Measurements from ENCODE around the gene ANKRD34A.

ANKRD34A gene

DNA sequence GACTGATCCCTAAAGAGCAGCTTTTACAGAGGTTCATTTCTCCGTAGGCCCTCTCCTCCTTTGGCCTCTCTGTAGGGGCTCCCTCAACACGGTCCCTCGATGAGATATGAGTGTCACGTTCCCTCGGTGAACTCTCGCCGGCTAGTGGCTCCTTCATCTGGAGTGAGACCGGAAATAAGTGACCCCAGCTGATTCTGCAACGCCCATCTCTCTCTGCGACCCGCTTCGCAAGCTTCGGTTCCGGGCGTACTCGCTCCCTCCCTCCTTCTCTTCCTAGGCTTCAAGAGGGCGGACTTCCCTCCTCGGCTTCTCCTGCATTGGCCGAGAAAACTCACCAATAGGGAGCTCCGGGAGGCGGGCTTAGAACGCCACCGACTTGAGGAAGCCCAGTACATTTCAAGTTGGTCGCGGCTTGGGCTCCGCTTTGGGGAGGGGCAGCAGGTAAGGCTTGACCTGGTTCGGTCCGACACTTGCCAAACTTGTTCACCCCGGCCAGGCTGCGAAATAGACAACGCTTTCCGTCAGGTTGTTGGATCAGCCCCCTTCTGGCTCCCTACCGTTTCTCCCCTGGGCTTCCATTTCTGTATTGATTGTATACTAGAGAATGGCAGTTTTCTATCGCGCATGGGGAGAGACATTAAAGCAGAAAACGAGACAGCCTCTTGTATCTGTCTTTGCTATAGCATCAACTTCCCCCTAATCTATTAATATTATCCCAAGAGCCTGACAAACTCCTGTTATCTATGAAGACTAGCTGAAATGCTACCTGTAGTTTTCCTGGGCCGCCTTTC is at the start of gene ANKRD34A, which contains the start of gene POLR3GL:
TSS of gene ANKRD34A (minus strand) at position 248 of the 791 bp plus-strand sequence. CDS start 2,816 bp downstream, outside the sequence.
TSS of gene POLR3GL (plus strand) at position 363 of the 791 bp plus-strand sequence. CDS start 10,176 bp downstream, outside the sequence.
- Mint-ChIP-seq H3K4me3 (peak within 1 kb of the TSS; percentile 95), H3K9me3 (peaks cover 14% of the 10 kb centered on the region), H3K4me1 (ENCODE audit: low read depth) (peaks cover 40% of the 10 kb centered on the region)

DNA sequence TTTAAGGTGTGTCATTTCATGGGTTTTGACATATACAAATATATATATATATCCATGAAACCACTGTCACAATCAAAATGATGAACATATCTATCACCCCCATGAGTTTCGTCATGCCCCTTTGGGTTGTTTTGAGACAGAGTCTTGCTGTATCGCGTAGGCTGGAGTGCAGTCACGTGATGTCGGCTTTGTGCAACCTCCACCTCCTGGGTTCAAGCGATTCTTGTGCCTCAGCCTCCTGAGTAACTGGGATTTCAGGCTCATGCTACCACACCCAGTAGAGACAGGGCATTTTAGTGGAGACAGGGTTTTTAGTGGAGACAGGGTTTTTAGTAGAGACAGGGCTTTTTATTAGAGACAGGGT is 49.2 kb upstream of the ANKRD34A start:
- Mint-ChIP-seq H3K27ac (no peak overlapping the region), H3K4me1 (ENCODE audit: low read depth) (peaks cover 8% of the 10 kb centered on the region), H3K9me3 (no peaks in the 10 kb centered on the region), H3K4me3 (no peak overlapping the region), H3K36me3 (ENCODE audit: low read depth) (no peaks in the 10 kb centered on the region), H3K27me3 (ENCODE audit: low read depth) (peaks cover 33% of the 10 kb centered on the region)

More for the DNA sequence above, at the start of gene ANKRD34A, which contains the start of gene POLR3GL:
- Mint-ChIP-seq H3K27me3 (ENCODE audit: low read depth) (peaks cover 3% of the 10 kb centered on the region), H3K27ac (peak within 1 kb of the TSS; percentile 86), H3K36me3 (ENCODE audit: low read depth) (peaks cover 12% of the 10 kb centered on the region)

DNA sequence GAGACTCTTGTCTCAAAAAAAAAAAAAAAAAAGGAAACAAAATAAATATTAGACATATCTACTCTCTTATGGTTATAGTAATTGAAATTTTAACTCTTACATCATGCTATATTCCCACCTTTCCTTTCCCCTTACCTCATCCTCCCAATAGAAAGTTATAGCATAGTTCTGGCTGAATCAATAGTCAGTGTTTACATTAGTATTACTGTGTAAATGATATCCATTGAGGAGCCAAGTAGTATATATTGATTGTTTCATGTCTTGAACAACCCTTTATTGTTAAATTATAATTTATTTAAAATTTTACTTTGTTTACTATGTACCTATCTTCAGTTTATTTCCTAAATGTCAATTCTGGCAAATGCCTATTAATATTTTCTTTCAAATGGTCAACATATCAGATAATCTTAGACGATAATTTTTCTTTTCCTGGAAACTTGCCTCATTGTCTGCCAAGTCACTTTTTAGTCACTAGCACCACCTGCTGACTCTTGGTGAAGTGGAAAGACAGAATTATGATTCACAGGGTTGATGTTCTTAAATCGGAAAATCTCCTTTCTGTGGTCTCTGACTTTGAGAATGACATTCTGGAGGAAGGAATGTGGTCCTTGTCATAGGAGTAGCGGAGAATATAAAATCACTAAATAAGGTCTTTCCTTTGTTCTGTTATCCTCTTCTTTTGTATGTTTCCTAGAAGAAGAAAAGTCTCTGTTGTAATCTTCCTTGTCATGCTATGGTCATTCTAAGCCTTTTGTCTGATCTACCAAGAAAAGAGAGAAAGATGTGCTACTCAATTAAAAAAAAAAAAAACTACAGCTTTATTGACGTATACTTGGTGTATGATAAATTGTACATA is 48.6 kb upstream of the ANKRD34A start:
- H3K27me3 Mint-ChIP-seq (ENCODE audit: low read depth), result peaks cover 27% of the 10 kb centered on the region
- H3K4me3 Mint-ChIP-seq, result no peak overlapping the region
- peaks cover 8% of the 10 kb centered on the region for H3K4me1 Mint-ChIP-seq (ENCODE audit: low read depth)
- no peaks in the 10 kb centered on the region for H3K36me3 Mint-ChIP-seq (ENCODE audit: low read depth)
- no peaks in the 10 kb centered on the region for H3K9me3 Mint-ChIP-seq
- no peak overlapping the region for H3K27ac Mint-ChIP-seq

DNA sequence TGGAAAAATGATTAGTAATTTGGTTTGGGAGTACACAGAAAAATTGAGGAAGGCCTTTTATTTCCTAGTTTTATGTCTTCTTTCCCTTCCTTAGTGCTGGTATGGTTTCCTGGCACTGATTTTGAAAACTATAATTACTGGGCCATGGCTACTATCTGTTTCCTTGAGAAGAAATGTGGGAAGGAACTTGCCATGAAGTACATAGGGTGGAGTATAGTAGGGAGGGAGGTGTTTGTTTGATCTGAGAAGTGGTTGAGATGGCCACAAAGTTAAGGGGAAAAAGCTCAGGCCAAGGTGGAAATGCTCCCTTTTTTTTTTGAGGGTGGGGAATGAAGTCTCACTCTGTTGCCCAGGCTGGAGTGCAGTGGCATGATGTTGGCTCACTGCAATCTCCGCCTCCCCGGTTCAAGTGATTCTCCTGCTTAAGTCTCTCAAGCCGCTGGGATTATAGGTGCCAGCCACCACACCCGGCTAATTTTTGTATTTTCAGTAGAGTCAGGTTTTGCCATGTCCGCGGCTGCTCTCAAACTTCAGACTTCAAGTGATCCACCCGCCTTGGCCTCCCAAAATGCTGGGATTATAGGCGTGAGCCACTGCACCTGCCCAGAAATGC is 45.9 kb upstream of the ANKRD34A start:
- H3K9me3 Mint-ChIP-seq, result no peaks in the 10 kb centered on the region
- H3K27ac Mint-ChIP-seq, result no peak overlapping the region
- no peaks in the 10 kb centered on the region for H3K36me3 Mint-ChIP-seq (ENCODE audit: low read depth)
- H3K4me1 Mint-ChIP-seq (ENCODE audit: low read depth), result peaks cover 23% of the 10 kb centered on the region
- peaks cover 10% of the 10 kb centered on the region for H3K27me3 Mint-ChIP-seq (ENCODE audit: low read depth)
- no peak overlapping the region for H3K4me3 Mint-ChIP-seq

DNA sequence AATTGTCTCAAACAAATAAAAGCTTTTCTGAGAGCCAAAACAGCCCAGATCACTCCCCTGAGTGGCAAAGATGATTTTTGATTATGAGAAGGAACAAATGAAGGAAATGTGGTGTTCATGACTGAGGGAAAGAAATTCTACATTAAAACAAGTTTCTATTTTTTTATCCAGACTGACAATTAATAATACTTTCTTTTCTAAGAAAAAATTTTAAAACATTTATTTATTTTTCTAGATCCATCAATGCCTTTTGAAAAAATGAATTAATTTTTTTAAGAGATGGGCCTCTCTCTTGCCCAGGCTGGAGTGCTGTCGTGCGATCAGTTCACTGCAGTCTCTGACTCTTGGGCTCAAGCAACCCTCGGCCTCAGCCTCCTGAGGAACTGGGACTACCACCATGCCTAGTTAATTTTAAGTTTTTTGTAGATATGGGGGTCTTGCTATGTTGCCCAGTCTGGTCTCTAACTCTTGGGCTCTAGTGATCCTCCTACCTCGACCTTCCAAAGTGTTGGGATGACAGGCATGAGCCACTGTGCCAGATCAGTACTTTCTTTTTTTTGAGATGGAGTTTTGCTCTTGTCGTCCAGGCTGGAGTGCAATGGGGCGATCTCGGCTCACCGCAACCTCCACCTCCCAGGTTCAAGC is 43.2 kb upstream of the ANKRD34A start:
- Mint-ChIP-seq H3K36me3 (ENCODE audit: low read depth) (peaks cover 2% of the 10 kb centered on the region), H3K27ac (peak overlapping the region; percentile 85), H3K9me3 (no peaks in the 10 kb centered on the region), H3K4me3 (peak overlapping the region; percentile 69), H3K4me1 (ENCODE audit: low read depth) (peaks cover 32% of the 10 kb centered on the region), H3K27me3 (ENCODE audit: low read depth) (no peaks in the 10 kb centered on the region)

DNA sequence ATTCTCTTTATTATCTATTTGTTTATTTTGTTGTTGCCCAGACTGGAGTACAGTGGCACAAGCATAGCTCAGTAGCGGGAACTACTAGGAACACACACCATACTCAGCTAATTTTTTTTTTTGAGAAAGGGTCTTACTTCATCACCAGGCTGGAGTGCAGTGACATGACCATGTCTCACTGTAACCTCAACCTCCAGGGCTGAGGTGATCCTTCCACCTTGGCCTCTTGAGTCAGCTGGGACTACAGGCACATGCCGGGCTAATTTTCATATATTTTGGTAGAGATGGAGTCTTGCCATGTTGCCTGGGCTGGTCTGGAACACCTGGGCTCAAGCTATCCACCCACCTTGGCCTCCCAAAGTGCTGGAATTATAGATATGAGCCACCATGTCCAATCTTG is 37.3 kb upstream of the ANKRD34A start:
- Mint-ChIP-seq H3K27ac (no peak overlapping the region), H3K4me3 (no peak overlapping the region), H3K9me3 (no peaks in the 10 kb centered on the region), H3K27me3 (ENCODE audit: low read depth) (no peaks in the 10 kb centered on the region), H3K4me1 (ENCODE audit: low read depth) (peaks cover 52% of the 10 kb centered on the region), H3K36me3 (ENCODE audit: low read depth) (peaks cover 2% of the 10 kb centered on the region)

DNA sequence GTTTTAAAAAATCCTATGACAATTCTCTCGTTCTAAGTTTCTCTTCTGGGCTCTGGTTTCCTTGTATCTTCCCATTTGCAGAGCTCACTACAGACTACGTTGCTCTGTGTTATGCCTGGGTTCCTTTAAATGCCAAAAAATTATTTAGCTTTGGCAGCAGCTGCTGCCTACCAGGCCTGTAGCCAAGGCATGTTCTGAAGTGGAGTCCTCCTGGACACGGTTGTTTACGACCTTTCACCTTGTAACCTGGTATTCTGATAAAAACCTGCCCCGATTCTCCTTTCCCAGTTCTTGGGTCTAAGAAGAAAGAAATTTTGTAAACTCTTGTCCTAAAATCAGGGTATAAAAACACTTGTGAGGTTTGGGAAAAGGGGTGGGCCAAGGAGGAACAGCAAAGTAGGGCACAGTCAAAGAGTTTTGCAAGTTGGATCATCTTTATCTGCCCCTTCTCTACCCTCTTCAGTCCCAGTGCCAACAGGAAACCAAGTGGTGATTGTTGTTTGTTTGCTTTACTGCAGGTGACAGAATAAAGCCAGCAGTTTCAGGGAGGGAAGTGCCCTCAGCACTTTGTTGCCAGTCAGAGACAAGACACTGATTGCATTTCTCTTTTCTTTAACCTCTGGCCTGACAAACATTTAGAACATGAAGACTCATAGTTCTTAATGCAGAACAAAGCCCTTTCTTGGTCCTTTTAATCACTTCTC is 35.1 kb upstream of the ANKRD34A start:
- peak overlapping the region; percentile 71 for H3K4me3 Mint-ChIP-seq
- peak overlapping the region; percentile 82 for H3K27ac Mint-ChIP-seq
- H3K4me1 Mint-ChIP-seq (ENCODE audit: low read depth), result peaks cover 37% of the 10 kb centered on the region
- H3K36me3 Mint-ChIP-seq (ENCODE audit: low read depth), result peaks cover 21% of the 10 kb centered on the region
- H3K9me3 Mint-ChIP-seq, result no peaks in the 10 kb centered on the region
- H3K27me3 Mint-ChIP-seq (ENCODE audit: low read depth), result no peaks in the 10 kb centered on the region

DNA sequence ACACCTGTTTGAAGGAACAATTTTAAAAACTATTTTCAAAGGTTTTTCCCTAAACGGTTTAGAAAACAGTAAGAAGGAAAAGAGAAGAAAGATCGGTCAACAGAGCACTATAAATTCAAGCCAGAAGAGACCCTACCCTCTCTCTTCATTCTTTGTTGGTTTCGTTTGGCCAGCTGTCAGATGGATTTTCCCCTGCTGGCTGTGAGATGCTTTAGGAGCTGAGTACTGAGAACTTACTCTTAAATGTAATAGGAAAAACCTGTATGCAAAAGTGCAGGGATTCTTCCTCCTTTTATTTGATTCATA is 33.3 kb upstream of the ANKRD34A start:
- Mint-ChIP-seq H3K36me3 (ENCODE audit: low read depth) (peaks cover 37% of the 10 kb centered on the region), H3K4me3 (peak overlapping the region; percentile 98), H3K27ac (peak overlapping the region; percentile 99), H3K27me3 (ENCODE audit: low read depth) (no peaks in the 10 kb centered on the region), H3K4me1 (ENCODE audit: low read depth) (peaks cover 41% of the 10 kb centered on the region), H3K9me3 (no peaks in the 10 kb centered on the region)

DNA sequence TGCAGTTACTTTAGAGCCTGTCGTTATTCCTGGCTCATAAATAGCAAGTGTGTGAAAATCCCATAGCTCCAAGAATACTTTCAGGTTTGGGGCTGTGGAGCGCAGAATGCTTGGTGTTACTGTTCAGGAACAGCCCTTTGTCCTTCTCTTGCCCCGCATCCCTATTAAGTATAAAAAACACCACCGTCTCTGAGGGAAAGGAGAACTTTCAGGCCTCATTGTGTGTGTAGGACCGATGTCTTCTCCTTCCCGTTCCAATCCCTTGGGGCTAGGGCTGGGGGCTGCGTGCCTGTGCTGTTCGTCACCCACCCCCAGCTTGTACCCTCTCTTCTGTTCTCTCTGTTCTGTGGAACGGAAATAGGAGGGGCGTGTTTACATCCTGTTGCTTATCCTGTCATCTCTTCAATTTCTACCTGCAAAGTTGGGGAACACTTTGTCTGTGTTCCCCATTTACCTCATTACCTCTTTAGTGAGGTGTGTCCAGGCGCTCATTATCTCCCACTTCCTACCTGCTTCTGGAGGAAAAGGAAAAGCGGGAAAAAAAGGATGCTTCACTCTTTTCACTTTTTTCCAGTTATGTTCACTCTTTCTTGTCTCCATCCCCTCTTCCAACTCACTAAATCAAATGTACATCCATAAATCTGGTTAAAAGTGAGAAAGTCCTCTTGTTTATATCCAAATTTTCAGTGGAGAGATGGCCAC is 32.8 kb upstream of the ANKRD34A start:
- no peaks in the 10 kb centered on the region for H3K9me3 Mint-ChIP-seq
- H3K4me1 Mint-ChIP-seq (ENCODE audit: low read depth), result peaks cover 47% of the 10 kb centered on the region
- peak overlapping the region; percentile 98 for H3K4me3 Mint-ChIP-seq
- H3K27ac Mint-ChIP-seq, result peak overlapping the region; percentile 99
- no peaks in the 10 kb centered on the region for H3K27me3 Mint-ChIP-seq (ENCODE audit: low read depth)
- peaks cover 42% of the 10 kb centered on the region for H3K36me3 Mint-ChIP-seq (ENCODE audit: low read depth)

DNA sequence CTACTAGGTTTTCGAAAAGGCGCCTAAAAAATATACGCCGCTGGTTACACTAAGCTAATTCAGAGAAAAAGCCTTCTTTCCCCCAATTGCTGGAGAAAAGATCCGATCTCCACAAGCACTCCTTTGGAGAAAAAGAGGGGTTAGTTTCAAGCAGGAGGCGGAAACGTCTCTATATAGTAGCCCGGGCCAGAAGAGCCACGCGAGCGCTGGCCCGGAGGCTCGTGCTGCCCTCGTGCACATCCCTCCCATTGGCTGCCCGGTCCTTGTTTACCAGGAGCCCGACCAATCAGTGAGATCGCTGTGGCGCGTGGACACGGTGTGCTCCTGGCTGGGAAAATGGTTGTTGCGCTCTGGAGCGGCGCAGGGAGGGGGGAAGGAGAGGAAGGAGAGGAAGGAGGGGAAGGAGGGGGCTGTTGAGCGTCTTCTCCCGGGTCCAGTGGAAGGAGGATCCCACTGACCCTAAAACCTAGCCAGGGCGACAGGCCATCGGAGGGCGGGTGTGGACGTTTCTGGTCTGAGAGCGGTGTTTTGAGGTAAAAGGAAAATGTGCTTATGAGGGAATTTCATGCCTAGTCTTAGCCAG is 32.1 kb upstream of the ANKRD34A start, which contains the start of gene TXNIP:
TSS of gene TXNIP (minus strand) at position 147 of the 583 bp plus-strand sequence. CDS start 313 bp downstream, outside the sequence.
- Mint-ChIP-seq H3K9me3 (no peaks in the 10 kb centered on the region), H3K4me3 (peak within 1 kb of the TSS; percentile 98), H3K4me1 (ENCODE audit: low read depth) (peaks cover 53% of the 10 kb centered on the region), H3K27me3 (ENCODE audit: low read depth) (no peaks in the 10 kb centered on the region), H3K36me3 (ENCODE audit: low read depth) (peaks cover 49% of the 10 kb centered on the region), H3K27ac (peak within 1 kb of the TSS; percentile 99)

DNA sequence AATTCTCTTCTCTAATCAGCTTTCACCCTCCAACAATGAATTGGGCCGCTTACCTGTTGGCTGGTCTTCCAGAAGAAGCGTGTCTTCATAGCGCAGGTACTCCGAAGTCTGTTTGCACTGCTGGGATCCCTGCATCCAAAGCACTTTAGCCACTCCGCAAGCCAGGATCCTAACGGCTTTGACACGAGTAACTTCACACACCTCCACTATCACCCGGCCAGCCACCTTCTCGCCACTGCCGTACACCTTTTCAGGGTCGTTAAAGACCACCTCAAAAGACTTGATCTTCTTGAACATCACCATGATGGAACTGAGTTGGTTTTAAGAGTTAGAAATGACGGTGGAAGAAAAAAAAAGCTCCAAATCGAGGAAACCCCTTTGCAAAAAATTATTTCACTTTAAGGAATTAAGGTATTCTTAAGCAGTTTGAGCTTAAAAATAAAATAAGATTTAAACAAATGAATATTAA is 31.6 kb upstream of the ANKRD34A start:
- Mint-ChIP-seq H3K27me3 (ENCODE audit: low read depth) (no peaks in the 10 kb centered on the region), H3K27ac (peak overlapping the region; percentile 99), H3K9me3 (no peaks in the 10 kb centered on the region), H3K4me3 (peak overlapping the region; percentile 98), H3K4me1 (ENCODE audit: low read depth) (peaks cover 52% of the 10 kb centered on the region), H3K36me3 (ENCODE audit: low read depth) (peaks cover 49% of the 10 kb centered on the region)

DNA sequence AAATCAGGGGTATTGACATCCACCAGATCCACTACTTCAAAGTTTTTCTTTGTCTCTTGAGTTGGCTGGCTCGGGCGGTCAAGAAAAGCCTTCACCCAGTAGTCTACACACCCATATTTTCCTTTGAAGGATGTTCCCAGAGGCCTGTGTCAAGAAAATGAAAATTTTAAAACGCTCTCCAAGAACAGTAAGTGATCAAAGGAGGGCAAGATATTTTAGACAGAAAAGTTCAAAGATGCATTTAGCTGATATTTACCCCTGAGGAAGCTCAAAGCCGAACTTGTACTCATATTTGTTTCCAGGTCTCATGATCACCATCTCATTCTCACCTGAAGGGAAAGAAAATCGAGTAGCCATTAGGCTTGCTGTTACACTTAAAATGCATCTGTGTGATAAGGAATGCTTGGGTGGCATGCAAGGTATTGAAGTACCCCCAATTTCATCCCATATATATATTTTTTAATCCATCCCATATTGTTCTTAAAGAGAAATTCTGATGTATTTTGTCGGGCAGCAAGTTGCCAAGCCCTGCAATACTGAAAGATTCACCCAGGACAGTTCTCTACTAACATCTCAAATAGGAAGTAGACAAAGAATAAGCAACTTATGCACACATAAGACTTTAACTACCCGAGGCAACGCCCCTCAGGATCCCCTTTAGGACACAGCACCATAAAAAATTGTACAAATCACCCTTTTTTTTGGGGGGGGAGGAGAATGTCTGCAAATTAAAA is 30.9 kb upstream of the ANKRD34A start:
- peaks cover 49% of the 10 kb centered on the region for H3K36me3 Mint-ChIP-seq (ENCODE audit: low read depth)
- no peaks in the 10 kb centered on the region for H3K9me3 Mint-ChIP-seq
- peaks cover 56% of the 10 kb centered on the region for H3K4me1 Mint-ChIP-seq (ENCODE audit: low read depth)
- H3K27ac Mint-ChIP-seq, result peak overlapping the region; percentile 99
- H3K4me3 Mint-ChIP-seq, result peak overlapping the region; percentile 98
- no peaks in the 10 kb centered on the region for H3K27me3 Mint-ChIP-seq (ENCODE audit: low read depth)
